KMS-11 (cell line): Measurements from ENCODE around the gene NDEL1.

Experiments used
- H2AFZ ChIP-seq: fragments of 200-600 bp; sonication (generic); 2 replicates; pipeline ENCODE4 v1.6.1; 2016; ENCODE audit warnings: antibody characterized with exemption, mixed run types, low read depth
- H3K27ac ChIP-seq: fragments of 200-600 bp; sonication (generic); 2 replicates; pipeline ENCODE4 v1.6.1; 2016; ENCODE audit warnings: mild to moderate bottlenecking, mixed run types
- H3K27me3 ChIP-seq: fragments of 200-600 bp; sonication (generic); 2 replicates; pipeline ENCODE4 v1.6.1; 2017; ENCODE audit warnings: mild to moderate bottlenecking, low read depth, mixed run types, moderate library complexity; ENCODE audit not compliant: insufficient read depth
- H3K36me3 ChIP-seq: fragments of 200-600 bp; sonication (generic); 2 replicates; pipeline ENCODE4 v1.6.1; 2017; ENCODE audit warnings: mild to moderate bottlenecking, mixed run types; ENCODE audit not compliant: insufficient read depth
- H3K4me1 ChIP-seq: fragments of 200-600 bp; sonication (generic); 2 replicates; pipeline ENCODE4 v1.6.1; 2016; ENCODE audit warnings: mild to moderate bottlenecking, low read depth, mixed run types; ENCODE audit not compliant: poor library complexity, severe bottlenecking
- H3K4me2 ChIP-seq: fragments of 200-600 bp; sonication (generic); 2 replicates; pipeline ENCODE4 v1.7.0; 2016; ENCODE audit warnings: mild to moderate bottlenecking, mixed run types
- H3K4me3 ChIP-seq: fragments of 200-600 bp; sonication (generic); IDR thresholded peaks from 2 replicates; pipeline ENCODE4 v1.6.1; 2017; ENCODE audit warnings: low read depth, low read length, mixed read lengths; ENCODE audit not compliant: insufficient read depth
- H3K79me2 ChIP-seq: fragments of 200-600 bp; sonication (generic); 2 replicates; pipeline ENCODE4 v1.6.1; 2016; ENCODE audit warnings: low read depth, mixed run types; ENCODE audit not compliant: insufficient read depth
- H3K9ac ChIP-seq: fragments of 200-600 bp; sonication (generic); 2 replicates; pipeline ENCODE4 v1.6.1; 2016; ENCODE audit warnings: mild to moderate bottlenecking, mixed run types
- H4K20me1 ChIP-seq: fragments of 200-600 bp; sonication (generic); 2 replicates; pipeline ENCODE4 v1.6.1; 2016; ENCODE audit warnings: mild to moderate bottlenecking, mixed run types; ENCODE audit not compliant: insufficient read depth
- CTCF ChIP-seq: fragments of 200-600 bp; sonication (generic); conservative IDR thresholded peaks from 2 replicates; pipeline ENCODE4 v1.6.1; 2017; ENCODE audit warnings: low read depth, mild to moderate bottlenecking, antibody characterized with exemption, low read length, moderate library complexity, mixed read lengths

NDEL1 gene

DNA sequence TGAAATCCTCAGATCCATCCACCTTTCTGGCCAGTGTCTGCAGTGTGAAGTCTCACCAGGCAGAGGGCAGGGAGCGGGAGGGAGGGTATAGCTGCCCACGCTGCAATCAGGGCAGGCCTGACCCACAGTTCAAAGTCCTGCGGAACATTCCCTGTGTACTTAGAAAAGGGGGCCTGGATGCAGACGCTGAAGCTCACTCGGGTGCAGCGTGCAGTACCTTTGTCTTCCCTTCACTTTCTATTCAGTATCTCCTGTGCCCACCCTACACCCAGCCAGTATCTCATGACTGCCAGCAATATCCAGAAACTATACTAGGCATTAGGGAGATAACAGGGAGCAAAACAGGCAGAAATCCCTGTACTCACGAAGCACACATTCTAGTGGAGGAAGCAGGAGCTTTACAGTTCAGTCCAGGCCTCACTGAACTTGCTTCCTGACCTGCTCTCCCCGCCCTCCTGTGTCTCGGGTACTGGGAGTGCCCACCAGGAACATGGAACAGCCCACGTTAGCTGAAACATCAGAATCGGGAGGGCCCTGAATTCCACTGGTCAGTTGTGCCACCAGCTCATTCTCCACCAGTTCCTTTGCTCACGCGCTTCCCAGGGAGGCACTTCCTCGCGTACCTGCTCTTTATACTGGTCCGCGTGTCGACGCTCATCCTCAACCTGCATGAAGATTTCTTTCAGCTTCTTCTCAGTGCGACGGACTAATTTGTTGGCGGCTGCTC, 42.2 kb downstream of the NDEL1 start:
- no peak overlapping the region for H3K27ac ChIP-seq
- no peaks in the 10 kb centered on the region for H3K79me2 ChIP-seq
- H3K9ac ChIP-seq, result no peak overlapping the region
- H3K4me1 ChIP-seq, result no peaks in the 10 kb centered on the region
- no peak overlapping the region for H3K4me2 ChIP-seq
- H3K36me3 ChIP-seq, result no peaks in the 10 kb centered on the region
- no peaks in the 10 kb centered on the region for H4K20me1 ChIP-seq
- no peak overlapping the region for H2AFZ ChIP-seq
- TF ChIP-seq CTCF, result no peak
- H3K4me3 ChIP-seq, result no peak overlapping the region
- no peaks in the 10 kb centered on the region for H3K27me3 ChIP-seq

DNA sequence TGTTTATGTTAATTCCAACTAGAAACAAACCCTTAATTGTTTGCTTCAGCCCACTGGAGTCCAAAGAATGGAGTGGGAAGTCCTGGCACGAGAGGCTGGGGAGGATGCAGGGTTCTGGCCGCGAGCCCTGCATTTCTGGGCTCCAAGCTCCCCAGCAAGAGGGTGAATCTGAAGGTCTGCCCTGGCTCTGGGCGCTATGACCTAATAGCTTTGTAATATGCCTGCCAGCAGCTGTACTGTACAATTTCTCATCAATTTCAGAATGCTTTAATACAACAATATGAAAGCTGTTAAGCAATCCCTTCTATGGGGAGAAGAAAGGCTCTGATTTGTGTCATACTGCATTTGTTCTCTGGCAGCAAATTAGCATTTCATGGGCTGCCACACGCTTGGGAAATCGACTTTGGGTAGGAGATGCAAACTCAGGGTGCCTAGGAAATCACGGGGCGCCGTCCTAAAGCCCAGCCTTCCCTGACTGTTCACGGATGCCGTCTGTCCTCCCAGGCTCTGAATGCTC, 43.8 kb downstream of the NDEL1 start:
- Histone ChIP-seq H3K4me1 (no peaks in the 10 kb centered on the region), H4K20me1 (no peaks in the 10 kb centered on the region)
- no peak for TF ChIP-seq CTCF

GRCh38 chr17:8480011-8480976, 44.6 kb downstream of the NDEL1 start:
- H3K27ac ChIP-seq, result no peak overlapping the region

More for the DNA sequence above, 43.8 kb downstream of the NDEL1 start:
- H3K4me2 ChIP-seq, result no peak overlapping the region
- H3K27ac ChIP-seq, result no peak overlapping the region
- no peaks in the 10 kb centered on the region for H3K79me2 ChIP-seq
- no peak overlapping the region for H3K9ac ChIP-seq
- H3K4me3 ChIP-seq, result no peak overlapping the region
- no peak overlapping the region for H2AFZ ChIP-seq
- H3K36me3 ChIP-seq, result no peaks in the 10 kb centered on the region
- no peaks in the 10 kb centered on the region for H3K27me3 ChIP-seq

More at GRCh38 chr17:8480011-8480976, 44.6 kb downstream of the NDEL1 start:
- H4K20me1 ChIP-seq, result no peaks in the 10 kb centered on the region
- no peak overlapping the region for H3K9ac ChIP-seq
- H3K79me2 ChIP-seq, result no peaks in the 10 kb centered on the region
- H3K36me3 ChIP-seq, result no peaks in the 10 kb centered on the region
- TF ChIP-seq CTCF, result no peak
- H3K27me3 ChIP-seq, result no peaks in the 10 kb centered on the region
- H3K4me2 ChIP-seq, result no peak overlapping the region
- H3K4me1 ChIP-seq, result no peaks in the 10 kb centered on the region
- no peak overlapping the region for H2AFZ ChIP-seq
- no peak overlapping the region for H3K4me3 ChIP-seq
